ENCODE measurements around the gene TMPRSS12. TPM values are rescaled to one million over a fixed set of nuclear protein-coding genes. Genes with fewer than 3 reads are reported as not detected.
A peak's percentile ranks its signal among the peaks of the same experiment; 100 is the strongest.

Gene TMPRSS12
- total RNA-seq, 1 donor from 2014 or later, result not detected

DNA sequence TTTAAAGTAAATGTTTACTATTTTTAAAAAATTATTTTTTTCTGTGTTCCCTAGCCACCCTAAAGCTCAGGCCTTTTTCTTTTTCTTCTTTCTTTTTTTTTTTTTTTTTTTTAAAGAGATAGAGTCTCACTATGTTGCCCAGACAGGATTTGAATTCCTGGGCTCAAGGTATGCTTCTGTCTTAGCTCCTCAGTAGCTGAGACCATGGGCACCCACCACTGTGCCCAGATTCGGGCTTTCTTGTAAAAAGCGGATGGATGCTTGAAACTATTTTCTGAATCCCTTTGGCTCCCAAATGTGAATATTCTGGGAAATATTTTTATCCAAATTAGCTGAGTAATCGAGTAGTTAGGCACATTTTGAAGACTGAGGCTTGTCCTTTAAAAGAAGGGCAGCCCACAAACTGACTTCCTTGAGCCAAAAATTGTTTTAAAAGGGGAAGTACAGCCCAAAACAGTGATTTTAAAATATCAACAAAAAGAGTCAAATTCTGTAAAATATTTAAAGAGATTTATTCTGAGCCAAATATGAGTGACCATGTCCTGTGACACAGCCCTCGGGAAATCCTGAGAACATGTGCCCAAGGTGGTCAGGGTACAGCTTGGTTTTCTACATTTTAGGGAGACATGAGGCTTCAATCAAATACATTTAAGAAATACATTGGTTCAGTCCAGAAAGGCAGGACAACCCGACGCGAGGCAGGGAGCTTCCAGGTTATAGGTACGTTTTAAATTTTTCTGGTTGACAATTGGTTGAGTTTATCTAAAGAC lies 80.8 kb downstream of the TMPRSS12 start:
- Mint-ChIP-seq H3K27me3 (ENCODE audit: low read depth) (no peaks in the 10 kb centered on the region), H3K4me1 (peaks cover 68% of the 10 kb centered on the region), H3K27ac (peak overlapping the region; percentile 97), H3K36me3 (no peaks in the 10 kb centered on the region), H3K9me3 (peaks cover 4% of the 10 kb centered on the region), H3K4me3 (peak overlapping the region; percentile 57)
- TF ChIP-seq, protein P1, sequence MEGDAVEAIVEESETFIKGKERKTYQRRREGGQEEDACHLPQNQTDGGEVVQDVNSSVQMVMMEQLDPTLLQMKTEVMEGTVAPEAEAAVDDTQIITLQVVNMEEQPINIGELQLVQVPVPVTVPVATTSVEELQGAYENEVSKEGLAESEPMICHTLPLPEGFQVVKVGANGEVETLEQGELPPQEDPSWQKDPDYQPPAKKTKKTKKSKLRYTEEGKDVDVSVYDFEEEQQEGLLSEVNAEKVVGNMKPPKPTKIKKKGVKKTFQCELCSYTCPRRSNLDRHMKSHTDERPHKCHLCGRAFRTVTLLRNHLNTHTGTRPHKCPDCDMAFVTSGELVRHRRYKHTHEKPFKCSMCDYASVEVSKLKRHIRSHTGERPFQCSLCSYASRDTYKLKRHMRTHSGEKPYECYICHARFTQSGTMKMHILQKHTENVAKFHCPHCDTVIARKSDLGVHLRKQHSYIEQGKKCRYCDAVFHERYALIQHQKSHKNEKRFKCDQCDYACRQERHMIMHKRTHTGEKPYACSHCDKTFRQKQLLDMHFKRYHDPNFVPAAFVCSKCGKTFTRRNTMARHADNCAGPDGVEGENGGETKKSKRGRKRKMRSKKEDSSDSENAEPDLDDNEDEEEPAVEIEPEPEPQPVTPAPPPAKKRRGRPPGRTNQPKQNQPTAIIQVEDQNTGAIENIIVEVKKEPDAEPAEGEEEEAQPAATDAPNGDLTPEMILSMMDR (IDR thresholded peaks at IDR 0.05; ENCODE audit: unreplicated experiment), result no peak
- DNase-seq (ENCODE audit: low spot score in 2 of 2, unreplicated experiment in 2 of 2), result no peak

DNA sequence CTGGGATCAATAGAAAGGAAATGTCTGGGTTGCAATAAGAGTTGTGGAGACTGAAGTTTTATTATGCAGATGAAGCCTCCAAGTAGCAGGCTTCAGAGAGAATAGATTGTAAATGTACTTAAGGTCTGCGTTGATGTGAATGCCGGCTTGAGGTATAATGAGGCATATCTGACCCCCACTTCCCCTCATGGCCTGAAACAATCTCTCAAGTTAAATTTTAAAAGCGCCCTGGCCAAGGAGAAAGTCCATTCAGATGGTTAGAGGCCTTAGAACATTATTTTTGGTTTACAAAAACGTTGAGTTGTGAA lies 81.4 kb downstream of the TMPRSS12 start:
- no peaks in the 10 kb centered on the region for H3K36me3 Mint-ChIP-seq
- no peak for DNase-seq (ENCODE audit: low spot score in 2 of 2, unreplicated experiment in 2 of 2)
- H3K27me3 Mint-ChIP-seq (ENCODE audit: low read depth), result no peaks in the 10 kb centered on the region
- peak overlapping the region; percentile 57 for H3K4me3 Mint-ChIP-seq
- H3K9me3 Mint-ChIP-seq, result no peaks in the 10 kb centered on the region
- TF ChIP-seq, protein P1 (IDR thresholded peaks at IDR 0.05; ENCODE audit: unreplicated experiment), result no peak
- peak overlapping the region; percentile 97 for H3K27ac Mint-ChIP-seq
- peaks cover 67% of the 10 kb centered on the region for H3K4me1 Mint-ChIP-seq

DNA sequence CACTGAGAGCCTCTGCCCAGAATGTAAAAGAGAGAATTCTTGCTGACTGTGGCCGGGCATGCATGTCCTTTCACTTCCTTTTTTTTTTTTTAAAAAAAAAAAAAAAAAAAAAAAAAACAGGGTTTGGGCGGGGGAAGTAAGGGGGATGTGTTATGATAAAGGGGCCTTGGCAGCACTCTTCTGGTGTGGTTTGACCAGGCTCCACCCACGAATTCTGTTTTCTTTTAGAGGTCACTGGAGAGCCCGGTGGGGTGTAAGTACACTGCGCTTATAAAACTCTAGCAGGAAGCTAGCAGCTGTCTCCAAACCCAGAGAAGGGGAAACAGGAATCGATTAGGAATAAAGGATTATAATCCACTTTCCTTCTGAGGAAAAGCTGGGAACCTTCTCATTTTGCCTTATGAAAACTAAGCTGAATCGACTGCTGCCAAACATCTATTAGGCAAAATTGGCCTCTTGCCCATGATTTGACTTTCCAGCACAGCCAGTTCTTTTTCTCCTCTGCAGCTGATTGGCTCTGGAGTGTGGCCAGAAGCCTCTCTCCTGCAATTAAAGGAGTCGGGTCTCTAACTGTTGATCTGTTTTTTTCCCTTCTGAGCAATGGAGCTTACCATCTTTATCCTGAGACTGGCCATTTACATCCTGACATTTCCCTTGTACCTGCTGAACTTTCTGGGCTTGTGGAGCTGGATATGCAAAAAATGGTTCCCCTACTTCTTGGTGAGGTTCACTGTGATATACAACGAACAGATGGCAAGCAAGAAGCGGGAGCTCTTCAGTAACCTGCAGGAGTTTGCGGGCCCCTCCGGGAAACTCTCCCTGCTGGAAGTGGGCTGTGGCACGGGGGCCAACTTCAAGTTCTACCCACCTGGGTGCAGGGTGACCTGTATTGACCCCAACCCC lies 82.0 kb downstream of the TMPRSS12 start:
- Mint-ChIP-seq H3K4me1 (peaks cover 70% of the 10 kb centered on the region), H3K27me3 (ENCODE audit: low read depth) (no peaks in the 10 kb centered on the region), H3K27ac (peak overlapping the region; percentile 97), H3K9me3 (no peaks in the 10 kb centered on the region), H3K36me3 (no peaks in the 10 kb centered on the region), H3K4me3 (peak overlapping the region; percentile 98)
- TF ChIP-seq, protein P1 (IDR thresholded peaks at IDR 0.05; ENCODE audit: unreplicated experiment), result no peak
- DNase-seq (ENCODE audit: low spot score in 2 of 2, unreplicated experiment in 2 of 2), result peak; percentile 63 to 80

DNA sequence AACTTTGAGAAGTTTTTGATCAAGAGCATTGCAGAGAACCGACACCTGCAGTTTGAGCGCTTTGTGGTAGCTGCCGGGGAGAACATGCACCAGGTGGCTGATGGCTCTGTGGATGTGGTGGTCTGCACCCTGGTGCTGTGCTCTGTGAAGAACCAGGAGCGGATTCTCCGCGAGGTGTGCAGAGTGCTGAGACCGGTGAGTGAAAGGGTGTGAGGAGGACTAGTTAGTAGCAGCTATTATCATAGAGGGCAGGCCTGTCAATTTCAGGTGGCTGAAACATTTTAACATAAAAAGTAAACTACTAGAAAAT lies 82.6 kb downstream of the TMPRSS12 start:
- TF ChIP-seq, protein P1 (IDR thresholded peaks at IDR 0.05; ENCODE audit: unreplicated experiment), result no peak
- Mint-ChIP-seq H3K4me1 (peaks cover 68% of the 10 kb centered on the region), H3K4me3 (peak overlapping the region; percentile 98), H3K27me3 (ENCODE audit: low read depth) (no peaks in the 10 kb centered on the region), H3K9me3 (no peaks in the 10 kb centered on the region), H3K27ac (peak overlapping the region; percentile 97), H3K36me3 (peaks cover 4% of the 10 kb centered on the region)
- no peak for DNase-seq (ENCODE audit: low spot score in 2 of 2, unreplicated experiment in 2 of 2)

DNA sequence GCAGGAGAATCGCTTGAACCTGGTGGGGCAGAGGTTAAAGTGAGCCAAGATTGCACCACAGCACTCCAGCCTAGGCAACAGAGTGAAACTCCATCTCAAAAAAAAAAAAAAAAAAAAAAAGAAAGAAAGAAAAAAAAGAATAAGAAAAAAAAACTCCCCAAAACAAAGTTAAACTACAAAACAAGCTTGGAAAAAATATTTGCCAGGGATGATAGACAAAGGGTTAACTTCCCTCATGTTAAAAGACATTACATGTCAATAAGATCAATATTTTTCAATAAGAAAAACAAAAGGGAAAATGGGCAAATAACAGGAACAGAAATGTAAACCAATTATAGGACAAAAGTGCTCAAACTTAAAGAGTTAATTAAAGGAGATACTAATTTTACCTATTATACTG lies 83.2 kb downstream of the TMPRSS12 start:
- no peaks in the 10 kb centered on the region for H3K9me3 Mint-ChIP-seq
- H3K27ac Mint-ChIP-seq, result peak overlapping the region; percentile 86
- peak overlapping the region; percentile 98 for H3K4me3 Mint-ChIP-seq
- peaks cover 7% of the 10 kb centered on the region for H3K36me3 Mint-ChIP-seq
- H3K27me3 Mint-ChIP-seq (ENCODE audit: low read depth), result no peaks in the 10 kb centered on the region
- DNase-seq (ENCODE audit: low spot score in 2 of 2, unreplicated experiment in 2 of 2), result no peak
- peaks cover 68% of the 10 kb centered on the region for H3K4me1 Mint-ChIP-seq
- TF ChIP-seq, protein P1 (IDR thresholded peaks at IDR 0.05; ENCODE audit: unreplicated experiment), result no peak

All from mesothelial cell of epicardium (in vitro differentiated cells).